Loucy (cell line): ENCODE results near the gene ACBD5.
"Not testable (repeated sequence)": the region's sequence is repeated elsewhere in the genome, so short reads cannot be mapped to it uniquely, and the experiment has no call there.

Source experiments
- H2AFZ ChIP-seq: fragments of 200-600 bp; sonication (generic); 2 replicates; pipeline ENCODE4 v1.6.0; 2016; ENCODE audit warnings: antibody characterized with exemption, mild to moderate bottlenecking, low read length, moderate library complexity
- H3F3A ChIP-seq: fragments of 200-600 bp; 2 replicates; pipeline ENCODE4 v1.6.0; 2016; ENCODE audit warnings: antibody characterized with exemption, low read depth, mild to moderate bottlenecking
- H3K27me3 ChIP-seq: fragments of 200-600 bp; sonication (generic); 2 replicates; pipeline ENCODE4 v1.6.1; 2014; ENCODE audit warnings: low read length, mild to moderate bottlenecking; ENCODE audit not compliant: insufficient read depth, poor library complexity, severe bottlenecking
- H3K36me3 ChIP-seq: fragments of 200-600 bp; sonication (generic); 2 replicates; pipeline ENCODE4 v1.6.1; 2016; ENCODE audit warnings: low read length; ENCODE audit not compliant: insufficient read depth
- H3K4me1 ChIP-seq: fragments of 200-600 bp; sonication (generic); 2 replicates; pipeline ENCODE4 v1.5.1; 2014; ENCODE audit warnings: low read length, mild to moderate bottlenecking; ENCODE audit not compliant: insufficient read depth, poor library complexity, severe bottlenecking
- H3K4me2 ChIP-seq: fragments of 200-600 bp; sonication (generic); 2 replicates; pipeline ENCODE4 v1.6.0; 2014; ENCODE audit warnings: antibody characterized with exemption, low read length, low read depth, mild to moderate bottlenecking; ENCODE audit not compliant: poor library complexity, severe bottlenecking
- H3K4me3 ChIP-seq: fragments of 200-600 bp; sonication (generic); 2 replicates; pipeline ENCODE4 v1.5.1; 2014; ENCODE audit warnings: low read length, mild to moderate bottlenecking, mixed read lengths; ENCODE audit not compliant: poor library complexity, severe bottlenecking
- H3K79me2 ChIP-seq: fragments of 200-600 bp; sonication (generic); 2 replicates; pipeline ENCODE4 v1.6.1; 2014; ENCODE audit warnings: low read length; ENCODE audit not compliant: insufficient read depth
- H3K9ac ChIP-seq: fragments of 200-600 bp; sonication (generic); 2 replicates; pipeline ENCODE4 v1.6.0; 2014; ENCODE audit warnings: mild to moderate bottlenecking, low read depth, low read length, moderate library complexity; ENCODE audit not compliant: poor library complexity, severe bottlenecking
- H3K9me2 ChIP-seq: fragments of 200-600 bp; sonication (generic); replicated peaks from 2 replicates; pipeline ENCODE4 v1.6.1; 2016; ENCODE audit warnings: low read depth, low read length, mixed read lengths
- H3K9me3 ChIP-seq: fragments of 200-600 bp; sonication (generic); 2 replicates; pipeline ENCODE4 v1.6.1; 2014; ENCODE audit warnings: mild to moderate bottlenecking, antibody characterized with exemption, low read length, low read depth; ENCODE audit not compliant: insufficient read depth
- H4K20me1 ChIP-seq: fragments of 200-600 bp; sonication (generic); 2 replicates; pipeline ENCODE4 v1.6.0; 2014; ENCODE audit warnings: antibody characterized with exemption, low read length, mild to moderate bottlenecking; ENCODE audit not compliant: insufficient read depth, poor library complexity, severe bottlenecking
- CTCF ChIP-seq: fragments of 200-600 bp; sonication (generic); conservative IDR thresholded peaks from 2 replicates; pipeline ENCODE4 v1.5.1; 2014; ENCODE audit warnings: mild to moderate bottlenecking, antibody characterized with exemption, low read length
- EZH2phosphoT487 ChIP-seq: fragments of 200-600 bp; IDR thresholded peaks from 2 replicates; pipeline ENCODE4 v1.6.1; 2018; ENCODE audit warnings: antibody characterized with exemption, mild to moderate bottlenecking, moderate library complexity, borderline replicate concordance

ACBD5 gene

DNA sequence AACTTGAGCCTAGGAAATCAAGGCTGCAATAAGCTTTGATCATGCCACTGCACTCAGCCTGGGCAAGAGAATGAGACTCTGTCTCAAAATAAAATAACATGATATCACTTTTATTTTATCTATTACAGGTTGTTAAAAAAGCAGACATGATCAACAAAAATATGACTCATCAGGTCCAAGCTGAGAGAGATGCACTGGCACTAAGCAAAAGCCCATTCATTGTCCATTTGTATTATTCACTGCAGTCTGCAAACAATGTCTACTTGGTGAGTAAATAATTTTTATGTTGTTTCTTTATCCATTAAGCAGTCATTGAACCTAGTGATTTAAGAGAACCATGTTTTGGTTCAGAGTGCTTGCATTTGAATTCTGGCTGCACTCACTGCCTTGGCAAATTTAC is 82.2 kb downstream of the ACBD5 start:
- Histone ChIP-seq H3K4me3 (peak overlapping the region; percentile 98), H3K9ac (peak overlapping the region; percentile 92)

DNA sequence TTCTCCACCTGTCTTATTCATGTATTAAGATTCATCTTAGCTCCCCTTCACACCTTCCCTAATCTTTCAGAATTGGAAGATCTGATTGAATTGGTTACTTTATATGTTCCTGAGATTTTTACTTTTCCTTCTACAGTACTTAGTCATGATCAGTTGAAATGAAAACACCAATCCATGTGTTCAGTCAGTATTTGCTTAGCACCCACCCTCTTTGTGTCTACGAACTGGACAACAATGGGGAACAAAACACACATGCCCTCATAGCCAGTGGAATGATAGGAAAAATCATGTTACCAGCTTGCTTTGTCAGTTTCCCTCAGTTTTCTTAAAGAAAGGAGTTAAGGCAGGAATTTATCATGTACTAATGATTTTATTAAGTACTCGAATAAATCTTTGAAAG is 83.4 kb downstream of the ACBD5 start:
- peaks cover 72% of the 10 kb centered on the region for H3K79me2 ChIP-seq
- TF ChIP-seq CTCF (no peak), EZH2phosphoT487 (no peak)
- peak overlapping the region; percentile 91 for H3K4me2 ChIP-seq
- peaks cover 29% of the 10 kb centered on the region; the same call in 1 of the 2 replicates for H3K36me3 ChIP-seq
- H3K9me2 ChIP-seq, result no peaks in the 10 kb centered on the region
- peak overlapping the region; percentile 92 for H3K9ac ChIP-seq
- H2AFZ ChIP-seq, result no peak overlapping the region
- no peaks in the 10 kb centered on the region for H3K27me3 ChIP-seq
- peaks cover 7% of the 10 kb centered on the region for H3F3A ChIP-seq
- H4K20me1 ChIP-seq, result peaks cover 66% of the 10 kb centered on the region
- H3K4me3 ChIP-seq, result peak overlapping the region; percentile 98
- peaks cover 32% of the 10 kb centered on the region for H3K4me1 ChIP-seq
- no peaks in the 10 kb centered on the region for H3K9me3 ChIP-seq

More for the DNA sequence above, 82.2 kb downstream of the ACBD5 start:
- Histone ChIP-seq H4K20me1 (peaks cover 54% of the 10 kb centered on the region), H3K27me3 (no peaks in the 10 kb centered on the region), H2AFZ (no peak overlapping the region), H3F3A (peaks cover 7% of the 10 kb centered on the region), H3K4me1 (peaks cover 22% of the 10 kb centered on the region), H3K36me3 (peaks cover 42% of the 10 kb centered on the region; the same call in 1 of the 2 replicates), H3K9me2 (no peaks in the 10 kb centered on the region), H3K9me3 (no peaks in the 10 kb centered on the region), H3K4me2 (peak overlapping the region; percentile 91), H3K79me2 (peaks cover 59% of the 10 kb centered on the region)
- TF ChIP-seq EZH2phosphoT487 (no peak), CTCF (no peak)

GRCh38 chr10:27156566-27156965 is 84.0 kb downstream of the ACBD5 start:
- Histone ChIP-seq H3K4me3 (peak overlapping the region; percentile 98), H3K4me2 (peak overlapping the region; percentile 91), H3K4me1 (peaks cover 36% of the 10 kb centered on the region), H3K9ac (peak overlapping the region; percentile 92), H4K20me1 (peaks cover 72% of the 10 kb centered on the region), H3K79me2 (peaks cover 77% of the 10 kb centered on the region), H3K36me3 (peaks cover 24% of the 10 kb centered on the region; the same call in 1 of the 2 replicates)
- not testable (repeated sequence) for H3F3A ChIP-seq, H3K9me2 ChIP-seq, H3K9me3 ChIP-seq, H3K27me3 ChIP-seq, H2AFZ ChIP-seq

- Histone ChIP-seq H3K9me3 (no peaks in the 10 kb centered on the region), H3K4me1 (peaks cover 41% of the 10 kb centered on the region), H4K20me1 (peaks cover 82% of the 10 kb centered on the region), H3F3A (peaks cover 7% of the 10 kb centered on the region), H3K9me2 (no peaks in the 10 kb centered on the region), H3K4me2 (peak within 1 kb of the TSS; percentile 91), H3K36me3 (peaks cover 13% of the 10 kb centered on the region; the same call in 1 of the 2 replicates), H2AFZ (peak within 1 kb of the TSS; percentile 91), H3K79me2 (peaks cover 89% of the 10 kb centered on the region), H3K4me3 (peak within 1 kb of the TSS; percentile 98), H3K9ac (peak within 1 kb of the TSS; percentile 92), H3K27me3 (no peaks in the 10 kb centered on the region)
- TF ChIP-seq CTCF (no peak), EZH2phosphoT487 (no peak)
Observed at GRCh38 chr10:27155066-27155754, 85.4 kb downstream of the ACBD5 start, which contains the start of gene MASTL. MASTL (plus strand) TSS chr10:27155352; CDS start chr10:27155427, 75 bp downstream.
